Measurements from ENCODE around the gene LAMTOR3.

DNA sequence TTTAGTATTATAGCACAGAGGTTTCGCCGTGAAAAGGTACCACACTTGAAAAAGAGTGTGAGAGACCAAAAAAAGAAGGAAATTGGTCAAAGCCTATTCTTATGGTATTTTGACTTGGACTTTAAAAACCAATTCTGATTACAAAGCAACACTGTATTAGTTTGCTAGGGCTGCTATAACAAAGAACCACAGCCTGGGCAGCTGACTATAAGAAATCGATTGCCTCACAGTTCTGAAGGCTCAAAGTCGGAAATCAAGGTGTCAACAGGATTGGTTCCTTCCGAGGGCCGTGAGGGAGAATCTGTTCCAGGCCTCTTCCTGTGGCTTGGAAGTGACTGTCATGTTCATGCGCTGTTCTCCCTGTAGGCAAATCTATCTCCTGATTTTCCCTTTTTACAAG, 59.7 kb downstream of the LAMTOR3 start:
- TF ChIP-seq EZH2 (IDR thresholded peaks at IDR 0.05; ENCODE audit: borderline replicate concordance) = no peak
- TF ChIP-seq CTCF (IDR thresholded peaks at IDR 0.05; ENCODE audit: poor library complexity) = no peak

All from hepatocyte (in vitro differentiated cells).